Nephron progenitor cell (in vitro differentiated cells): ENCODE measurements around the gene MYL2.

Experiments
- DNase-seq: peaks from one replicate; pipeline ENCODE4 v3.0.0; 2021
- H3K27ac Mint-ChIP-seq: 2 replicates; pipeline ENCODE4 v1.8.0; 2021; ENCODE audit warnings: mild to moderate bottlenecking, moderate library complexity, mixed read lengths
- H3K27me3 Mint-ChIP-seq: 2 replicates; pipeline ENCODE4 v1.8.0; 2021; ENCODE audit warnings: mild to moderate bottlenecking, low read depth, mixed read lengths; ENCODE audit not compliant: poor library complexity
- H3K36me3 Mint-ChIP-seq: 2 replicates; pipeline ENCODE4 v1.8.0; 2021; ENCODE audit warnings: low read depth, mixed read lengths
- H3K4me1 Mint-ChIP-seq: 2 replicates; pipeline ENCODE4 v1.8.0; 2021; ENCODE audit warnings: mixed read lengths
- H3K4me3 Mint-ChIP-seq: 2 replicates; pipeline ENCODE4 v1.8.0; 2021; ENCODE audit warnings: mild to moderate bottlenecking, moderate library complexity, mixed read lengths
- H3K9me3 Mint-ChIP-seq: 2 replicates; pipeline ENCODE4 v1.8.0; 2021; ENCODE audit warnings: mild to moderate bottlenecking, moderate library complexity, mixed read lengths
- TF ChIP-seq, protein P1 (sequence below): fragments of 200-600 bp; sonication (generic); IDR thresholded peaks from 2 replicates; pipeline ENCODE4 v1.5.0; 2021; ENCODE audit warnings: antibody characterized with exemption

MYL2 gene

DNA sequence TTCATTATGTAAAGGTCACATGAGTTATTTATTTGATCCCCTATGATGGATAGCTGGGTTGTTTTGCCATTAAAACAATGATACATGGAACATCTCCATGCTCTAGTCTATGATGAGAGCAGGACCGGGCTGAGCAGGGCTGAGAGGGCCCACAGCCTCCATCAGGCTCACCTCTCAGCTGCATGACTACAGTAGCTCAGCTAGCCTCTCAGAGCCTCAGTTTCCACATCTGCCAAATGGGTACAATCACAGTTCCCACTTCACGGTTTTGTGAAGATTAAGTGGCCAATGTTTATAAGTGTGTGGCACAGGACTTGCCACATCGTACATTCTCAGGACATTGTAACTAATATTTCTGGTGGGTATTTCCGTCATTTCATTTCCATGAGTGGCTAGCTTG lies 19.9 kb upstream of the MYL2 start:
- no peak overlapping the region for H3K27ac Mint-ChIP-seq
- H3K9me3 Mint-ChIP-seq = no peaks in the 10 kb centered on the region
- peaks cover 7% of the 10 kb centered on the region for H3K4me1 Mint-ChIP-seq
- TF ChIP-seq, protein P1, sequence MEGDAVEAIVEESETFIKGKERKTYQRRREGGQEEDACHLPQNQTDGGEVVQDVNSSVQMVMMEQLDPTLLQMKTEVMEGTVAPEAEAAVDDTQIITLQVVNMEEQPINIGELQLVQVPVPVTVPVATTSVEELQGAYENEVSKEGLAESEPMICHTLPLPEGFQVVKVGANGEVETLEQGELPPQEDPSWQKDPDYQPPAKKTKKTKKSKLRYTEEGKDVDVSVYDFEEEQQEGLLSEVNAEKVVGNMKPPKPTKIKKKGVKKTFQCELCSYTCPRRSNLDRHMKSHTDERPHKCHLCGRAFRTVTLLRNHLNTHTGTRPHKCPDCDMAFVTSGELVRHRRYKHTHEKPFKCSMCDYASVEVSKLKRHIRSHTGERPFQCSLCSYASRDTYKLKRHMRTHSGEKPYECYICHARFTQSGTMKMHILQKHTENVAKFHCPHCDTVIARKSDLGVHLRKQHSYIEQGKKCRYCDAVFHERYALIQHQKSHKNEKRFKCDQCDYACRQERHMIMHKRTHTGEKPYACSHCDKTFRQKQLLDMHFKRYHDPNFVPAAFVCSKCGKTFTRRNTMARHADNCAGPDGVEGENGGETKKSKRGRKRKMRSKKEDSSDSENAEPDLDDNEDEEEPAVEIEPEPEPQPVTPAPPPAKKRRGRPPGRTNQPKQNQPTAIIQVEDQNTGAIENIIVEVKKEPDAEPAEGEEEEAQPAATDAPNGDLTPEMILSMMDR = no peak
- no peaks in the 10 kb centered on the region for H3K36me3 Mint-ChIP-seq
- no peak for DNase-seq
- H3K4me3 Mint-ChIP-seq = no peak overlapping the region
- H3K27me3 Mint-ChIP-seq = peaks cover 40% of the 10 kb centered on the region

DNA sequence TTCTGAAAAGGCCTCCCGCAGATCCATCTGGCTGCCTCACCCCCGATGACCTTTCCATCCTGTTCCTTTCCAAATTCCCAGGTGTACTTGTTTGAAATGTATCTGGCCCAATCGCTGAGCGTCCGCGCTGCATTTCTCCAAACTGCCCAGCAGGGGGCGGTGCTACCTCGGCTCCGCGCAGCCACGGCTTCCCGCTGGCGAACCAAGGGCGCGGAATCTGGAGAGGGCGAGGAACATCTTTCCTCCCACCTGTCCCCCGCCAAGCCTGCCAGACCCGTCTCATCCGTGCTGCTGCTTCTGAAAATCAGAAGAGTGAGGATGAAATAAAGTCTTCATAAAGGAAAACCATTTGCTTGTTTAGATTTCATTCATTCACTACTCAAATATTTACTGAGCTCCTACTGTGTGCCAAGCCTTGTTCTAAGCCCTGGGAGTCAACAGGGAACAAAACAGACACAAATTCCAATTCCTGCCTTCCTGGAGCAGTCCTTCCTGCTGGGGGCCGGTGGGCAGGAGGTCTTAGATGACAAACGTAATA lies 16.8 kb upstream of the MYL2 start:
- Mint-ChIP-seq H3K9me3 (no peaks in the 10 kb centered on the region), H3K36me3 (no peaks in the 10 kb centered on the region), H3K4me3 (no peak overlapping the region), H3K27me3 (peaks cover 49% of the 10 kb centered on the region), H3K27ac (no peak overlapping the region), H3K4me1 (peaks cover 7% of the 10 kb centered on the region)
- TF ChIP-seq, protein P1 = peak; percentile 95
- DNase-seq = peak; percentile 81

DNA sequence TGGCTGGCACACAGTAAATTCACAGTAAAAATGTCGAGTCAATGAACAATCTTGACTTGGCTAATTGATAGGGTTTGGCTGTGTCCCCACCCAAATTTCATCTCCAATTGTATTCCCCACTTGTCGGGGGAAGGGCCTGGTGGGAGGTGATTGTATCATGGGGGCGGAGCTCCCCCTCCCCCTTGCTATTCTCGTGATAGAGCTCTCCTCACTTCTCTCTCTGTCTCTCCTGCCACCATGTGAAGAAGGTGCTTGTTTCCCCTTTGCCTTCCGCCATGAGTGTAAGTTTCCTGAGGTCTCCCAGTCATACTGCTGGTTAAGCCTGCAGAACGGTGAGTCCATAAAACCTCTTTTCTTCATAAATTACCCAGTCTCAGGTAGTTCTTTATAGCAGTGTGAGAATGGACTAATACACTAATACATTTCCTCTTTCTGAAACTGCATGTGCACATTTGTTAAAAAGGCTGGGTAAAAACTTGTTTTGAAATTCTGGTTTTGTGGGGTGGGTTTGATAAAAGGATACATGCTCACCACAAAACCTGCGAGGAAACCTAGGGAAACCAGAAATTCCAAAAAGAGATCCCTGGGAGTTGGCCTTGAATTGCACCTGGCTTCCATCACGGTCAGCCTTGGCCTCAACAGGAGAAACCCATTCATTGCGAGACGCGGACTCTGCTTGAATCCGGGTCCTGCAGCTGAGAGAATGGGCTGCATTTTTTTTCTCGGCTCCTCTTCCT lies 16.2 kb upstream of the MYL2 start:
- H3K4me3 Mint-ChIP-seq = no peak overlapping the region
- peaks cover 7% of the 10 kb centered on the region for H3K4me1 Mint-ChIP-seq
- peaks cover 48% of the 10 kb centered on the region for H3K27me3 Mint-ChIP-seq

DNA sequence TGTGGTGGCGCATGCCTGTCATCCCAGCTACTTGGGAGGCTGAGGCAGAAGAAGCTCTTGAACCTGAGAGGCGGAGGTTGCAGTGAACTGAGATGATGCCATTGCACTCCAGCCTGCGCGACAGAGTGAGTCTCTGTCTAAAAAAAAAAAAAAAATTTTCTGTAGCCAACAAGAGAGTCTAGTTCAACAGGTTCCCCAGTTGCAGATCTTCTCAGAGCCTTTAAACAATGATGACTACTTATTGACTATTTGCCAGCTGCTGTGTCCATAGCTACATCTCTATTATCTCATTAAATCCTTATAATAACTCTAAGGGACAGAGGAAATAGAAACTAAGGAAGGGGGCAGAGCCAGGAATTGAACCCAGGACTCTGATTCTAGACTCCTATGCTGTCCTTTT lies 15.2 kb upstream of the MYL2 start:
- no peaks in the 10 kb centered on the region for H3K36me3 Mint-ChIP-seq
- peaks cover 7% of the 10 kb centered on the region for H3K4me1 Mint-ChIP-seq
- TF ChIP-seq, protein P1 = no peak
- no peaks in the 10 kb centered on the region for H3K9me3 Mint-ChIP-seq
- H3K4me3 Mint-ChIP-seq = no peak overlapping the region
- H3K27me3 Mint-ChIP-seq = peaks cover 46% of the 10 kb centered on the region
- H3K27ac Mint-ChIP-seq = no peak overlapping the region
- DNase-seq = no peak

More for the DNA sequence above, 16.2 kb upstream of the MYL2 start:
- TF ChIP-seq, protein P1 = no peak
- Mint-ChIP-seq H3K36me3 (no peaks in the 10 kb centered on the region), H3K9me3 (no peaks in the 10 kb centered on the region), H3K27ac (no peak overlapping the region)
- no peak for DNase-seq

DNA sequence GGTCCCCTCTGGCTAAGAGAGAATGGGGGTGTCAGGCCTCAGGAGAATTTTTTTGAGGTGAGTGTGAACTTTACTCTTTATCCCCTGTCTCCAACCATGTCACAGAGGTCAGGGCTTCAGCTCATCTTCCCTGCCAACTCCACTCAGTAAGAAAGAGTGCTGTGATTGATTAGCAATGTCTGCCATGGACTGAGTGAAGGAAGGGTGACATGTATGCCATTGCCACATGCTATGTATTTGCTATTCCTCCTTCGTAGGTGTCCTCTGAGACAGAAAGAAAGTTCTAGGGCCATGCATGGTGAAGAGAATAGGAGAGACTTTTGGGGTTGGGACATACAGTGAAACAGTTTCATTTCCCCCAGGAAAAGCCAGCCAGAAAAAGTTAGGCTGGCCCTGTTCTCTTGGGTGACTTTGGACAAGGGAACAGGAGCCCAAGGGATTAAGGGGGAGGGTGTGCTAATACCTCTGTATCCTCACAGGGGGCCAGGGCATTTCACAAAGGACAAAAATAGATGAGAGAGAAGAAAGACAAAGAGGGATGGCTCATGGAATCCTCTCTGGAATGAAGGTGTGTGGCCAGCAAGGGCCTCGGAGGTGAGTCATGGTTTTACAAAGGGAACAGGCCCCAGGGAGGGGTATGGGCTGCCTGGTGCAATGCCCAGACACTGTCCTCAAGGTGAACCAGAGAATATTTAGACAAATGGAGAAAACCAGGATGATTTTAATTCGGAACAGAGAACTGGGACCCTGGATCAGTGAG lies 13.9 kb upstream of the MYL2 start:
- no peaks in the 10 kb centered on the region for H3K9me3 Mint-ChIP-seq
- no peak overlapping the region for H3K4me3 Mint-ChIP-seq
- peaks cover 43% of the 10 kb centered on the region for H3K27me3 Mint-ChIP-seq
- no peak overlapping the region for H3K27ac Mint-ChIP-seq
- DNase-seq = no peak
- no peaks in the 10 kb centered on the region for H3K36me3 Mint-ChIP-seq
- TF ChIP-seq, protein P1 = no peak
- peaks cover 7% of the 10 kb centered on the region for H3K4me1 Mint-ChIP-seq
